Midbrain (tissue), 1 donor: ENCODE measurements around the gene MRPS6.

ENCODE experiments used
- DNase-seq: peaks from one replicate; lab custom pipeline; 2025; lab: John Stamatoyannopoulos, UW

The MRPS6 gene

GRCh38 chr21:34133392-34133791 is 60.0 kb downstream of the MRPS6 start:
- DNase-seq, result no peak

- DNase-seq, result no peak
Observed at GRCh38 chr21:34133802-34134201, 60.4 kb downstream of the MRPS6 start.

GRCh38 chr21:34135330-34135729 is 62.0 kb downstream of the MRPS6 start:
- no peak for DNase-seq

GRCh38 chr21:34141373-34141772 is 68.0 kb downstream of the MRPS6 start:
- no peak for DNase-seq

GRCh38 chr21:34143685-34144182 is 70.4 kb downstream of the MRPS6 start:
- DNase-seq, result no peak

GRCh38 chr21:34144224-34144623 is 70.8 kb downstream of the MRPS6 start:
- DNase-seq, result no peak

GRCh38 chr21:34147792-34148418 is 74.5 kb downstream of the MRPS6 start:
- no peak for DNase-seq

GRCh38 chr21:34148419-34148804 is 75.0 kb downstream of the MRPS6 start:
- DNase-seq, result no peak

GRCh38 chr21:34148826-34149558 is 75.6 kb downstream of the MRPS6 start:
- peak; percentile 44 for DNase-seq

- DNase-seq, result no peak
Observed at GRCh38 chr21:34152500-34152899, 79.1 kb downstream of the MRPS6 start.

- DNase-seq, result no peak
Observed at GRCh38 chr21:34154878-34155277, 81.5 kb downstream of the MRPS6 start.

- DNase-seq, result no peak
Observed at GRCh38 chr21:34156957-34157356, 83.6 kb downstream of the MRPS6 start.

GRCh38 chr21:34157521-34157920 is 84.1 kb downstream of the MRPS6 start:
- no peak for DNase-seq

- no peak for DNase-seq
Observed at GRCh38 chr21:34158866-34159835, 85.8 kb downstream of the MRPS6 start.

GRCh38 chr21:34166468-34166867 is 93.1 kb downstream of the MRPS6 start:
- DNase-seq, result no peak

- DNase-seq, result no peak
Observed at GRCh38 chr21:34170886-34171285, 97.5 kb downstream of the MRPS6 start.

GRCh38 chr21:34174470-34174869 is 101.1 kb downstream of the MRPS6 start:
- DNase-seq, result no peak

- no peak for DNase-seq
Observed at GRCh38 chr21:34176448-34176847, 103.1 kb downstream of the MRPS6 start.

- no peak for DNase-seq
Observed at GRCh38 chr21:34177919-34178567, 104.7 kb downstream of the MRPS6 start.

GRCh38 chr21:34179204-34179935 is 106.0 kb downstream of the MRPS6 start:
- DNase-seq, result no peak

GRCh38 chr21:34180407-34180806 is 107.0 kb downstream of the MRPS6 start:
- peak; percentile 8 for DNase-seq
